ENCODE results near the gene VSTM2L.
"Not testable (repeated sequence)": the region's sequence is repeated elsewhere in the genome, so short reads cannot be mapped to it uniquely, and the experiment has no call there.

Gene VSTM2L

GRCh38 chr20:37902504-37903313 is at the start of gene VSTM2L:
Gene VSTM2L (plus strand): TSS chr20:37903127. CDS start chr20:37903351, 224 bp downstream.
- no peak for DNase-seq (ENCODE audit: low read depth in 2 of 2)

DNA sequence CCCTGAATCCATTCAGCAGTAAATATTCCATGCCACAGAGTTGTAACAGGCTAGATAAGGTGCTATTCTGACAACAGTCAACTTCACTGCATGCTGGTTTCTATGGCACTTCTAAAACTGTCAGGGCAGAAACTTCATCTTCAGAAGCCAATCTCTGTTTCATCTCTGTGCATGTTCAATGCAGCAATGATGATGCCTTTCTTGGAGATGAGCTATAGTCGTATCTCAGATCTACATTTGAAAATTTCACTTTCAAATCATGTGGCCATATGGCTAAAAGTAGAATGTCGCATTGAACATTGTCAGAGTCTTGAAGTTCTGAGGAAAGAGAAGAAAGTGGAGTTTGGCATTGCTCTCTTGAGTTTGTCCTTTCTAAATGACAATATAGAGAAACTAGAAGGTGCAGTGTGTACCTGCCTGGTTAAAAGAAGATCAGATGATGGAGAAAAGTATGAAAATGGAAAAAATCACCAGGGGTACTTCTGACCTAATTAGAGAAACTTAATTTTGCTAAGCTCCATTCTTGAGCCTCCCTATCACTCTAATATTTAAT is 49.0 kb upstream of the VSTM2L start:
- no peak for DNase-seq (ENCODE audit: low read depth in 2 of 2)

DNA sequence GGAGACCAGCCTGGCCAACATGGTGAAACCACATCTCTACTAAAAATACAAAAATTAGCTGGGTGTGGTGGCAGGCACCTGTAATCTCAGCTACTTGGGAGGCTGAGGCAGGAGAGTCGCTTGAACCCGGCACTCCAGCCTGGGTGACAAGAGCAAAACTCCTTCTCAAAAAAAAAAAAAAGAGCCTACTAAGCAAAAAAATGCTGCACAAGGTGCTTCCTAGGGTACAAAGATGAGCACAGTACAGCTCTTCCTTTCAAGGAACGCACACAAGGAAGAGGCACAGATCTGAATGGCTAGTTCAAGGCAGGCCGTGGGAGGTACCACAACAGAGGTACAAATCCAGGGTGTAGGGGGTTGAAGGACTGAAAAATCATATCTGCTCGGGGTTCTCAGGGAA is 46.9 kb upstream of the VSTM2L start:
- not testable (repeated sequence) for DNase-seq (ENCODE audit: low read depth in 2 of 2)

DNA sequence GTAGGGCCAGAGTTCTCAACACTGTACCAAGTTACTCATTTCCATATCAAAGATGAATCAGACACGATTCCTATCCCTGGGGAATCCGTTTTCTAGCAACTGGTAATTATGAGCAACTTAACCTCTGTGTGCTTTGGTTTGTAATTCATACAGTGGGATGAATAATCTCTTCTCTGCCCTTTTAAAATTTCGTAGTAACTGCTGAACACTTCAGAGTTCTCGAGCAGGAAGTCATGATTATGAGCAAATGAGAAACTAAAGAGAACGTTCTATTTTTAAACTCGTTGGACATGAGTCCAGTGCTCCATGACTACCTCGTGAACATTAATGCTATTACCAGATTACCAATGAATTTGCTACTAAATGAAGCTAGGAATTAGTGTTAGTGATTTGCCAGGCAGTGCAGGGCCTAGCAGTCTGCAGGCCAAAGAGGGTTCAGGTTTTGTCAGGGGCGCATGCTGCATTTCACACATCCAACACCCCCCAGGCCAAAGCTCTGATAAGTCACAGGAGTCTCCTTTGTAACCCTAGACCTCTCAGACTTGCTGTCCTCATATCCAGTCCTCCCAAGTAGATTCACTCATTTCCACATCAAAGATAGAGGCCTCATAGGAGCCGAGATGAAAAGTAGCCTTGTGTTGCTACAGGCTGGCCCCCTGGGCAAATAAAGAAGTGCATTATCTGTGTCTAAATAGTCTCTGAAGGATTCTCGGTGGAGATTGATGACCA is 45.8 kb upstream of the VSTM2L start:
- DNase-seq (ENCODE audit: low read depth in 2 of 2): no peak

- DNase-seq (ENCODE audit: low read depth in 2 of 2): no peak
Measured at GRCh38 chr20:37859406-37860171, 43.3 kb upstream of the VSTM2L start.

DNA sequence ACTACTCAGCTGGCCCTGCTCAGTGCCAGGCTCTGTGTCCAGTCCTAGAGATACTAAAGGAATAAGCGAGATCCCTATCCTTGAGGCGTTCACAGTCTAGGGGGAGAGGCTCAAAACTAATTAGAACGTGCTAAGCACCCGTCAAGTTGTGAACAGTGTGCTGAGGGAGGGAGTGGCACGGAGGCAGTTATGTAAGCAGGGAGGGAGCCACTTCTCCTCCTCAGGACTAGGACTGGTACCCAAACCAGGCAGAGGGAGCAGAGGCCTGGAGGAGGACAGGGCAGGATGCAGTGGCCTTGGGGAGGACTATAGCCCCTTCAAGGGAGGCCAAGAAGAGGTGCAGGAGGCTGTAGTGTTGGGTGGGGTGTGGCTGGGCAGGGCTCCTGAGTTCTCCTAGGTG is 39.6 kb upstream of the VSTM2L start:
- DNase-seq (ENCODE audit: low read depth in 2 of 2): no peak

DNA sequence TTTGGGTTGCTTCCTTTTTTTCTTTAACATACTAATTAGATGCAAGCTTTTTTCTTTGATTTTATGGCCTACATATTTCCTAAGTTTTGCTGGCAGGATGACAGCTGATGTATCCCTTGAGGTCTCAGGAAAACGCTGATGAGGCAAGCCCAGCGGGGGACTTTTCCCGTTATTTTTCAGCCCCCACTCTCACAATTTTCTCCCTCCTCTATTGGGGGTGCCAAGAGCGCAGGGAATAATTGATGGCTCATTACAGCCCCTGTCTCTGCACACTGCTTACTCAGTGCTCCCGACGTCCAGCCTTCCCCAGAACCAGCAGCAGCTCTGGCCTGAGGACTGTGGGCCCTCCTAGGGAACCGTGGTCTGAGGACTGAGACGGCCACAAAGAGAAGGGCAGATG is 38.6 kb upstream of the VSTM2L start:
- DNase-seq (ENCODE audit: low read depth in 2 of 2): no peak

- no peak for DNase-seq (ENCODE audit: low read depth in 2 of 2)
Measured at GRCh38 chr20:37866051-37866450, 36.9 kb upstream of the VSTM2L start.

DNA sequence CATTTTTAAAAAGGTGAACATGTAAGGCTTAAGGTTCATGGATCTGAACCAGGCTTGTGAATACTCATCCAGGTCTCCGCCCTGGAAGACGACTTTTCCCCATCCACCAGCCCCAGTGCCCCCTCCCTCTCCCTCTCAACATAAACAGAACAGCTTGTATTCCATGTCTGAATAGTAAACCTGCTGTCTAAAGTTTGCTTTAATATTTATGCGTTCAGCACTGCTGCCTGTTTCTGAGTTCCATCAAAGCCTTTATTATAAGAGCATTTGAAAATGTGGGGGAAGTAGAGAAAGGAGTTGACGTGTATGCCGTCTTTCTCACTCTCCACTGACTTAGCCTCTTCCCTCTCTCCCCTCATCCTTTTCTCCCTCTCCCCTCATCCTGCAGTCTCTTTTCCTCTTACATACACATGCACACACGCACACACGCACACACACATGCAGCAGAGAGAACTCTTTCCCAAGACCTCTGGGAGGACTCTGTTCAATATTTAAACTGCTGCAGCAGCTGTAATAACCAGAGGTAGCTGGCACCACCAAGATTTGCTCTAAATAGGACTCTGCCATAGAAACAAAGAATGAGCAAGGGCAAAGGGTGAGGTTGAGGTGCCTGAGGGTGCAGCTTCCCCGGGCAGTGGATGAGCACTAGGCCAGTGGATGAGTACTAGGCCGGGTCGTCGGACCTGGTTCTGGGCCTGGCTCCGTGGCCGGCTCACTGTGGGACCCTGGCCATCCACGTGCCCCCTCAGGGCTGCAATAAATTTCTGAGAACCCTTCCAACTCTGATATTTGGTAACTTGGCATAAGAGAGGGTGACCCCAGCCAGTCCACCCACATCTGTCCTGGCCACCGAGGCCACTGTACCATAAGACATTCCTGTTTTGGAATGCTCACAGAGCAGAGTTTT is 35.4 kb upstream of the VSTM2L start:
- DNase-seq (ENCODE audit: low read depth in 2 of 2): no peak

DNA sequence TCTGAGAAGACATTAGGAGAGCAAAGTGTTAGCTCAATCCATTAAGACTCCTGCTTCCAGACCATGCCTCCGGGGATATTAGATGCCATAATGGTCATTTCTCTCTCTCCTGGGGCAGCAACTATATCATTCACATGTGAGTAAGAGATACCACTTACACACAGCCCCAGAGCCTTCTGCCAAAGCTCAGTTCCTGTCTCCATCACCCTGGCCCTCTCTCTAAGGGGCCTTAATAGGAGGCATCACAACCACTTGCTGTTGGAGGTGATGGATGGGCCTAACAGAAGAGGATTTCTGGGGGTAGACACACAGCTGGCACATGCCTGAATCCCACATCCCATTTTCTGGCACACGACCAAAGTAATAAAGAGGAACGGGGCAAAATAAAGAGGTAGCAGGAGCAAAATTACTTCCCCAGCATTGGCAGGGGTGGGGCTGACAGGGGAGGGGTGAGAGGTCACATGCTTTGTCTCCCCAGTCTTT is 34.0 kb upstream of the VSTM2L start:
- no peak for DNase-seq (ENCODE audit: low read depth in 2 of 2)

DNA sequence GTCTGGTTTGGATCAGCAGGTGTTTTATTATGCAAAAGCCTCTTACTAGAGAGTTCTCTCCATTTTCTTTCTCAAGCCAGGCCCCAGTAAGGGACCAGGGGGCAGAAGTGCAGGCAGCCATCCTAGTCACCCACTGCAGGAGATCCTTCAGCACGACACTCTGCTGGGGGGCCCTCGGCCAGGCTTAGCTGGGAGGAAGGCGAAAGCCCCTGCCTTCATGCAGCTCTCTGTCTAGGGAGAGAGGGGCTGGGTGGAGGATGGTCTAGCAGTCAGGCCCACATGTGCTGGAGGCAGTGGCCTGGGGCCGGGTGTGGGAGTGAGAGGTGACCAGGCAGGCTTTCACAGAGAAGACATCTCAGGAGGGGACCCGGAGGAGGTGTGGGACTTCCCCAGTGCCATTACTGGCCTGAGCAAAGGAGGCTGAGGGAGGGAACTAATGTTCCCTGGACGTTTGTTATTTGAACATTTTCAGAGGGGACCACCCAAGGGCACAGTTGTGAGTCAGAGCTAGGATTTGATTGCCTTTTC is 33.5 kb upstream of the VSTM2L start:
- DNase-seq (ENCODE audit: low read depth in 2 of 2): no peak

- no peak for DNase-seq (ENCODE audit: low read depth in 2 of 2)
Measured at GRCh38 chr20:37870294-37870693, 32.6 kb upstream of the VSTM2L start.

DNA sequence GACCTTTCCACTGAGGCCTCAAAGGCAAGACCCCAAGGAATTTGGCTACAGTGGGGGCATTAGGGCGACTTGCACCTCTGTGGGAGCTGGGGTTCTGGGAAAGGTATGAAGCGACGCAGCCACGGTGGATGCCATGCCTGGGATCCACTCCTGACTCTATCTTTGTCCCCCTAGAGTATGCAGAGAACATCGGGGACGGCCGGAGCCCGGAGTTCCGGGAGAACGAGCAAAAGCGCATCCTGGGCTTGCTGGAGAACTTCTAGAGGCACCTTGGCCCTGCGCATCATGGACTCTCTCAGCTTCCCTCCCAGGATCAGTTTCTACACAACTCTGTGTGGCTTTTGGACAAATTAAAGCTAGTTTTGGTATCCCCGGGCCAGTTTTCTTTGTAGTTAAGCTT is 31.2 kb upstream of the VSTM2L start:
- no peak for DNase-seq (ENCODE audit: low read depth in 2 of 2)

DNA sequence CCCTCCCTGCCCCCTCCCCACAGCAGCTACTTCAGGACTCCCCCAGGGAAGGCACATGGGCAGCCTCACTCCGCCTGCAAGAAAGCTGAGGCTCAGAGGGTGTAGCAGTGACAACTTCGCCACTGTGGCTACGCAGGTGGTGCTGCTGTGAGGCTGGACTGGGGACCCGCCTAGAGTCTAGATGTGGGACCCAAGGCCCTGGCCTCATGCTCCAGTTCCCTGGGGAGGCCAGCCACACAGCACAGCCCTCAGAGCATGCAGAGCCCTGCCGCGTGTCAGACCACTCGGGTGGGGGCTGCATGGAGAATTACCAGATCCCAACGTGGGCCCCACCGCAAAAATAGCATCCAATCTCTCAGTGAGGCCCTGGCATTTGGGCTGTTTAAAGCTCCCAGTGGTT is 30.8 kb upstream of the VSTM2L start:
- no peak for DNase-seq (ENCODE audit: low read depth in 2 of 2)

DNA sequence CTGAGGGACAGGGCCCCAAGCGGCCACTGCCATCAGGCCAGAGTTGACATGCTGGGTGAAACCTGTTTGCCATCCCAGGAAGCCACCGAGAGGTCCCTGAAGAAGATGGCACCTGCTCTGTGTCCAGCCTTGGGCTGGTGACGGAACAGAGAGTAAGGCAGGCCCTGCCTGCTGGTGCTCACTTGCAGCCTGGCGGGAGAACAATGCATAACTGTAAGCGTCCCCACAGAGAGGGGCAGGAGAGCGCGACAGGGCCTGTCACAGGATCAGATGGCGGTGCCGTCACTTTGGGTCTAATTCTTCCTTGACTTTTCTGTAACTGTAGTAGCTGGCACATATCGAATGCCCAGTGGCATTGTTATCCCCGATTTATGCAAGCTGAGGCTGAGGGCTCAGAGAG is 29.0 kb upstream of the VSTM2L start:
- DNase-seq (ENCODE audit: low read depth in 2 of 2): no peak

DNA sequence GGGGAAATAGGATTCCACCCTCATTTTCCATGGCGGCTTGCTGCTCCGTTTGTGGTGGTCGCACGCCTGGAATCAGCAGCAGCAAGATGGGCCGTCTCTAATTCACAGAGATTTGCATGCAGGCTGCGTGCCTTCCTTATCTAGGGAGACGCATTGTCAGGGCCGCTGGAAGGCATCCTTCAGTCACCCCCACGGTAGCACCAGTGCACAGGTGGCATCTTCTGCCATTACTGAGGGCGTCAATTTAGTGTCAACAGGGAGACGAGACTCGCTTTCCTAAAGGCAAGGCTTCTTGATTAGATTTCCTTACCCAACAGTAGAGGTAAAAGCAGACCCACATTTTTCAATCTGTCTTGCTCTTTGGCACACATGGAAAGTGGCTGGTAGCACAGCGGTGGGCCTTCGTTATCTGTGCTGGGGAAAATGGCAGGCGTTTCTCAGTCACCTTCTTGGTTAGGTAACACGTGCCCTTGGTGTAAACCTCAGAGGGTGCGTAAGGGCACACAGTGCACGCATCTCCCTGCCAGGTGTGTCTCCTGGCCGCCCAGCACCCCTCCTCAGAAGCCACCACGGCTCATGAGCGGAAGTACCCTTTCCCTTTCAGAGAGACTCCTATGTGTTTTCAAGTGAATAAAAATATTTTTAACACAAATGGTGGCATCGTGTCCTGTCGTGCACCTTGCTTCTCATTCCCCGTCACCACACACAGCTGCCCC is 27.3 kb upstream of the VSTM2L start:
- no peak for DNase-seq (ENCODE audit: low read depth in 2 of 2)

DNA sequence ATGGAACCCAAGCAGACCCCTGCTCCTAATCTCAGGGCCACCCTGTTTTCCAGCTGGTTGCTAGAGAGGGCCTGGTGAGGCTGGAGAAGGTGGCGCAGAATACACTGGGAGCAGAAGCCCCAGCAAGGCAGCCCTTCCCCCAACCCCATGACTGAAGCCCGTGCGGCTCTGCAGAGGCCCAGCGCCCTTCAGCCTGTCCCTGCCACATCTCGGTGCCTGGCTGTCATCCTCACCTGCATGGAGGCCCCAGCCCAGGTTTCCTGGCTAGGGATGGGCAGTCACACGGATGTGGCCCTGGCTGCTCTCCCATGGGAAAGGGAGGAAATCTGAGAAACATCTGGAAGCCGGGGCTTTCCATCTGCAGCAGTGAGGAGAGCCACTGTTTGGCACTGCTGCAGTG is 26.1 kb upstream of the VSTM2L start:
- DNase-seq (ENCODE audit: low read depth in 2 of 2): no peak

- DNase-seq (ENCODE audit: low read depth in 2 of 2): no peak
Measured at GRCh38 chr20:37877832-37878772, 24.8 kb upstream of the VSTM2L start.

All from stimulated activated CD8-positive, alpha-beta memory T cell treated with anti-CD3 and anti-CD28 coated beads, Interleukin-7, amount 100 ng/mL, for 4 hours (primary cell).